VCaP (cell line): Measurements from ENCODE around the gene ERC1.

Experiments used
- H3K27ac ChIP-seq: fragments of 450-650 bp; 2 replicates; pipeline ENCODE4 v1.5.1; 2017
- TF ChIP-seq, protein P1 (sequence below): fragments of 450-650 bp; conservative IDR thresholded peaks from 2 replicates; pipeline ENCODE4 v1.5.1; 2017; ENCODE audit warnings: mild to moderate bottlenecking, moderate library complexity

Gene ERC1

GRCh38 chr12:1435044-1435443, 444.0 kb downstream of the ERC1 start:
- peak overlapping the region; percentile 62 for H3K27ac ChIP-seq
- TF ChIP-seq, protein P1, sequence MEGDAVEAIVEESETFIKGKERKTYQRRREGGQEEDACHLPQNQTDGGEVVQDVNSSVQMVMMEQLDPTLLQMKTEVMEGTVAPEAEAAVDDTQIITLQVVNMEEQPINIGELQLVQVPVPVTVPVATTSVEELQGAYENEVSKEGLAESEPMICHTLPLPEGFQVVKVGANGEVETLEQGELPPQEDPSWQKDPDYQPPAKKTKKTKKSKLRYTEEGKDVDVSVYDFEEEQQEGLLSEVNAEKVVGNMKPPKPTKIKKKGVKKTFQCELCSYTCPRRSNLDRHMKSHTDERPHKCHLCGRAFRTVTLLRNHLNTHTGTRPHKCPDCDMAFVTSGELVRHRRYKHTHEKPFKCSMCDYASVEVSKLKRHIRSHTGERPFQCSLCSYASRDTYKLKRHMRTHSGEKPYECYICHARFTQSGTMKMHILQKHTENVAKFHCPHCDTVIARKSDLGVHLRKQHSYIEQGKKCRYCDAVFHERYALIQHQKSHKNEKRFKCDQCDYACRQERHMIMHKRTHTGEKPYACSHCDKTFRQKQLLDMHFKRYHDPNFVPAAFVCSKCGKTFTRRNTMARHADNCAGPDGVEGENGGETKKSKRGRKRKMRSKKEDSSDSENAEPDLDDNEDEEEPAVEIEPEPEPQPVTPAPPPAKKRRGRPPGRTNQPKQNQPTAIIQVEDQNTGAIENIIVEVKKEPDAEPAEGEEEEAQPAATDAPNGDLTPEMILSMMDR: no peak

DNA sequence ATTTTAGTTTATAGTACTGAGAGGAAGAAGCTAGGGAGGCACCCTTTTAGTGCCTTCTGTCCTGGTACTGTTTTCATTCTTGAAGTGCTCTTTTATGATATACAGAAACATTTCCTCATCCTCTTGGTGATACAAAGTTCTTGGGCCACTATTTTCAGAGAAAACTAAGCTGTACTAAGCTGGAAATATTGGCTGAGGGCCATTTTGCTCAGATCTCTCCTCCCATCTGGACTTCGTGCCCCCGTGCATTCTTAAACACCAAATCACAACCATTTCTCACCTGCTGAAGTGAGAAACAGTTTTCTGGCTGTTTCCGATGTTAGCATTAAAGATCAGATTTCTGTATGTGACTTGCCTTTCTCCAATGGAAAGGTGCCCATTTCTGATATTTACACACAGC, 444.4 kb downstream of the ERC1 start:
- TF ChIP-seq, protein P1: no peak
- peak overlapping the region; percentile 62 for H3K27ac ChIP-seq

DNA sequence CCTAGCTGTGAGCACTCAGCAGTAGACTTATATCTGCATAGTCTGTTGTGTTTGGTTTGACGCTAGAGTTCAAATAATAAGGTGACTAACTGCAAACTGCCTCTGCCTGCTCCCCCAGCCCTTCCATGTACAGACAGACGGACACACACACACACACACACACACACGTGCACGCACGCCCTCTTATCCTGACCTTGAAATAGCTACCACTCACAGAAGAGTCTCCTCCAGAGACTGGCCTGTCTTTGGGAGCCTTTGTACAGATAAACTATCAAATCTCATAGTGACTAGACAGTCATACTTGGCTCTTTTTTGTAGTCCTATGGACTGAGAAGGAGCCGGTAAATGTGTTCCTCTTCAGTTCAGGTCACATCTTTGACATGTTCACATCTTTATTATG, 445.0 kb downstream of the ERC1 start:
- peak overlapping the region; percentile 62 for H3K27ac ChIP-seq
- TF ChIP-seq, protein P1: no peak

- no peak overlapping the region for H3K27ac ChIP-seq
- TF ChIP-seq, protein P1: no peak
Observed at GRCh38 chr12:1436981-1437380, 446.0 kb downstream of the ERC1 start.

- TF ChIP-seq, protein P1: no peak
Observed at GRCh38 chr12:1439201-1439600, 448.2 kb downstream of the ERC1 start.

DNA sequence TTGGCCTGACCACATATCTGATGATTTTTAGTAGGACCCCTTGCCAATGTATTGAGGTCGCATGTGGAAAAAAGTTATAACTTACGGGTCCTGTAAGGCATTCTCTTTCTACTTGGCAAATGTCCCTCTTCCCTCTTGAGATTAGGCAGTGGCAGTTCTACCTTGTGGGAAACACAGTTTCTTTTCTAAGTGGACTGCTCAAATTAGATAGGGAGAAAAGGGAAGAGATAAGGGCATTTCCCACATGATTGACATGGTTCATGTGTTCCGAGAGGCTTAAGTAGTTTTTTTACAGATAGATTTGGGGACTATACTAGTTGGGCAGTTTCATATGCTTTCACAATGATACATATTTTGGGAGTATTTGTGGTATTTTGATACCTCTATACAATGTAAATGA, 448.7 kb downstream of the ERC1 start:
- TF ChIP-seq, protein P1: no peak
- H3K27ac ChIP-seq: peak overlapping the region; percentile 53

More at GRCh38 chr12:1439201-1439600, 448.2 kb downstream of the ERC1 start:
- peak overlapping the region; percentile 53 for H3K27ac ChIP-seq

DNA sequence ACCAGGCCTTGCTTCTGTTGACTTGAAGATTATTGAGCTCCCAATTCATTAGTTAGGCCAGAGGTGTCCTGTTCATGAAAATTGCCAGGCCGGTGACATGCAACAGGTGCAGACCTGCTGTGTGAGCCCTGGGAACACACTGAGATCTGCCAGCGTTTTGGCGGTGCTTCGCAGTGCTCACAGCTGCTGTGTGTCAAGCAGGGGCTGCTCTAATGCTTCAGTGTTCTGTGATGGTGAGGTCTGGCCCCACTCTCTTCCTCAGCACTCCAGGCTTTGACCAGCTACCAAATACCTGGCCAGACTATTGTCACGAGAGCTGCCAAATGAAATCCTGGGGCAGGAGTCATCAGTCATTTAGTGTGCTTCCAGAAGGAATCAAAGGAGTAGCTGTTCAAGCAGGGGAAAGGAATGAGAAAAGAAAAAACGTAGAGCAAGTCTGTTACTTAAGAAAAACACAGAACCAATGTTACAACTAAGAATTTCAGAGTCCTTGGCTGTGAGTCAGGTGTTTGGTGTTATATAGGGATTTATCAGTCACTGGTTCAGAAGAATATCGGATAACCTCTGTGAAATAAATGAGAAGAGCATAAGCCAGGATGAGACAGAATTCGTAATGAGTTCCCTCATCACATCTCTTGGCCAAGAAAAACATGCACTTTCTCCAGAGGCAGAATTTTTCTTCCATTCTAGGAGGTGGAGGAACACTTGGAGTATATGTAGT, 452.6 kb downstream of the ERC1 start:
- TF ChIP-seq, protein P1: no peak
- no peak overlapping the region for H3K27ac ChIP-seq
